AG08395 (cell line): ENCODE results near the gene MSI2.
A peak's percentile ranks its signal among the peaks of the same experiment; 100 is the strongest.

Experiments
- DNase-seq: peaks from one replicate; pipeline ENCODE4 v3.0.0; 2012; ENCODE audit warnings: mixed read lengths, low spot score

MSI2 gene

GRCh38 chr17:57638284-57638683 lies 382.0 kb downstream of the MSI2 start:
- no peak for DNase-seq

- no peak for DNase-seq
Measured at GRCh38 chr17:57639381-57639780, 383.1 kb downstream of the MSI2 start.

- no peak for DNase-seq
Measured at GRCh38 chr17:57640079-57640478, 383.8 kb downstream of the MSI2 start.

- no peak for DNase-seq
Measured at GRCh38 chr17:57641761-57642160, 385.4 kb downstream of the MSI2 start.

GRCh38 chr17:57643062-57643461 lies 386.7 kb downstream of the MSI2 start:
- DNase-seq: no peak

- DNase-seq: no peak
Measured at GRCh38 chr17:57644326-57644725, 388.0 kb downstream of the MSI2 start.

- no peak for DNase-seq
Measured at GRCh38 chr17:57645950-57646665, 389.8 kb downstream of the MSI2 start.

GRCh38 chr17:57648720-57649119 lies 392.4 kb downstream of the MSI2 start:
- DNase-seq: no peak

GRCh38 chr17:57649191-57649590 lies 392.9 kb downstream of the MSI2 start:
- DNase-seq: no peak

GRCh38 chr17:57649731-57650484 lies 393.6 kb downstream of the MSI2 start:
- no peak for DNase-seq

- no peak for DNase-seq
Measured at GRCh38 chr17:57650548-57650947, 394.2 kb downstream of the MSI2 start.

GRCh38 chr17:57651451-57651850 lies 395.1 kb downstream of the MSI2 start:
- DNase-seq: no peak

- DNase-seq: no peak
Measured at GRCh38 chr17:57651996-57652395, 395.7 kb downstream of the MSI2 start.

- DNase-seq: no peak
Measured at GRCh38 chr17:57652811-57653210, 396.5 kb downstream of the MSI2 start.

- no peak for DNase-seq
Measured at GRCh38 chr17:57653279-57653678, 397.0 kb downstream of the MSI2 start.

- DNase-seq: no peak
Measured at GRCh38 chr17:57654040-57654775, 397.9 kb downstream of the MSI2 start.

- no peak for DNase-seq
Measured at GRCh38 chr17:57655553-57655952, 399.2 kb downstream of the MSI2 start.

GRCh38 chr17:57657211-57657610 lies 400.9 kb downstream of the MSI2 start:
- DNase-seq: no peak

GRCh38 chr17:57662041-57662440 lies 405.7 kb downstream of the MSI2 start:
- DNase-seq: no peak

- DNase-seq: peak; percentile 99
Measured at GRCh38 chr17:57662644-57663308, 406.5 kb downstream of the MSI2 start.

GRCh38 chr17:57663326-57664070 lies 407.2 kb downstream of the MSI2 start:
- DNase-seq: no peak

GRCh38 chr17:57665128-57665527 lies 408.8 kb downstream of the MSI2 start:
- DNase-seq: no peak
